ENCODE measurements around the gene CPLANE2.
A peak's percentile ranks its signal among the peaks of the same experiment; 100 is the strongest.
"Not testable (repeated sequence)": the region's sequence is repeated elsewhere in the genome, so short reads cannot be mapped to it uniquely, and the experiment has no call there.

Gene CPLANE2

DNA sequence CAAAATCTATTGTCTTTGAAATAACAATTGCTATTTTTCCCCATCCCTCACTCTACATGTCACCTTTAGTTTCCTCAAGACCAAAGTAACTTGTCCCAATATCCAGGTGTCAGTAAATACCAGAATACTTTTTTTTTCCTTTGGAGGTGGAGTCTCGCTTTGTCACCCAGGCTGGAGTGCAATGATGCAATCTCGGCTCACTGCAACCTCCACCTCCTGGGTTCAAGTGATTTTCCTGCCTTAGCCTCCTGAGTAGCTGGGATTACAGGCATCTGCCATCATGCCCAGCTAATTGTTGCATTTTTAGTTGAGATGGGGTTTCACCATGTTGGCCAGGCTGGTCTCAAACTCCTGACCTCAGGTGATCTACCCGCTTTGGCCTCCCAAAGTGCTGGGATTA, 20.6 kb upstream of the CPLANE2 start:
- peaks cover 18% of the 10 kb centered on the region for H3K79me1 ChIP-seq (replicated peaks; ENCODE audit: low read length, poor library complexity, severe bottlenecking)
- not testable (repeated sequence) for H2BK120ac ChIP-seq (ENCODE audit: low read depth, low read length); H3K14ac ChIP-seq (ENCODE audit: low read length in 2 of 2); H2AFZ ChIP-seq (ENCODE audit: low read depth, low read length); H4K91ac ChIP-seq (ENCODE audit: low read length); H3K27me3 ChIP-seq (ENCODE audit: control insufficient read depth in 1 of 2, insufficient read depth in 1 of 2, low read length in 2 of 2); H3K9ac ChIP-seq (ENCODE audit: low read length); H2BK12ac ChIP-seq (ENCODE audit: low read length in 2 of 2); H2BK15ac ChIP-seq (ENCODE audit: low read depth, poor library complexity, severe bottlenecking); DNase-seq; H3K27ac ChIP-seq (ENCODE audit: low read length, poor library complexity, severe bottlenecking); H4K8ac ChIP-seq (ENCODE audit: low read length); H3K18ac ChIP-seq (ENCODE audit: low read depth in 1 of 2, low read length in 2 of 2); H3K4me3 ChIP-seq (ENCODE audit: insufficient read depth in 1 of 2, low read depth in 1 of 2, low read length in 2 of 2); H3K9me3 ChIP-seq (ENCODE audit: control insufficient read depth, low read length); H2BK5ac ChIP-seq (ENCODE audit: low read depth, low read length, poor library complexity, severe bottlenecking); H2AK5ac ChIP-seq (ENCODE audit: low read length, severe bottlenecking); H3K23ac ChIP-seq (ENCODE audit: low read length in 2 of 2); H3K4ac ChIP-seq (ENCODE audit: low read depth in 1 of 2, low read length in 2 of 2); H3K4me2 ChIP-seq (ENCODE audit: low read length, poor library complexity, severe bottlenecking)
- peaks cover 13 to 41% of the 10 kb centered on the region in 2 experiments for H3K36me3 ChIP-seq (ENCODE audit: control insufficient read depth in 1 of 2, insufficient read depth in 2 of 2, low read depth in 1 of 2, low read length in 2 of 2)
- peaks cover 13% of the 10 kb centered on the region for H3K4me1 ChIP-seq (ENCODE audit: control insufficient read depth, insufficient read depth, low read depth, low read length)
- WGBS: 94% methylated on average over 3 of the region's 3 CpGs

DNA sequence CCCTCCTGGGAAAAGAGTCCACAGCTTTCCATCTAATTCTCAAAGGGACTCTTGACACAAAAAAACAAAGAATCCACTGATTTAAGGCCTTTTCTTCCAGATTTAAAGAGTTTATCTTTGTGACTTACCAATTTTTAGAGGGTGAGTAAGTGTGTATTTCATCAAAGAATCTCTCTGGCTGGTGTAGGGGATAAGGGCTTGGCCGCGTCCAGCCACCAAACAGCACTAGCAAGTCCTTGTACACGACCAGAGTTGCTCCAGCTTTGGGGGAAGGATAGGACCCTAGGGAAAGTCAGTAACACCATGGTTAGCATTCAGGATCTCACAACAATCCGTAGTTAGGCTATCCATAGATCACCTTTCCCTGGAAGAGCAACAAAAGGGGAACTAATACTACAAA, 19.5 kb upstream of the CPLANE2 start:
- peaks cover 14 to 52% of the 10 kb centered on the region in 2 experiments for H3K36me3 ChIP-seq (ENCODE audit: control insufficient read depth in 1 of 2, insufficient read depth in 2 of 2, low read depth in 1 of 2, low read length in 2 of 2)
- H2AK5ac ChIP-seq (ENCODE audit: low read length, severe bottlenecking): no peak overlapping the region
- no peak overlapping the region for H3K27ac ChIP-seq (ENCODE audit: low read length, poor library complexity, severe bottlenecking)
- H4K91ac ChIP-seq (ENCODE audit: low read length): no peak overlapping the region
- no peak overlapping the region for H3K9ac ChIP-seq (ENCODE audit: low read length)
- peaks cover 13% of the 10 kb centered on the region for H3K79me1 ChIP-seq (replicated peaks; ENCODE audit: low read length, poor library complexity, severe bottlenecking)
- H2BK120ac ChIP-seq (ENCODE audit: low read depth, low read length): no peak overlapping the region
- no peak overlapping the region for H3K4ac ChIP-seq (ENCODE audit: low read depth in 1 of 2, low read length in 2 of 2)
- H3K27me3 ChIP-seq (ENCODE audit: control insufficient read depth in 1 of 2, insufficient read depth in 1 of 2, low read length in 2 of 2): no peaks in the 10 kb centered on the region
- no peaks in the 10 kb centered on the region for H3K9me3 ChIP-seq (ENCODE audit: control insufficient read depth, low read length)
- peaks cover 11% of the 10 kb centered on the region for H3K4me1 ChIP-seq (ENCODE audit: control insufficient read depth, insufficient read depth, low read depth, low read length)
- no peak overlapping the region for H3K18ac ChIP-seq (ENCODE audit: low read depth in 1 of 2, low read length in 2 of 2)
- WGBS: 82% methylated on average over 3 of the region's 4 CpGs
- H2BK5ac ChIP-seq (ENCODE audit: low read depth, low read length, poor library complexity, severe bottlenecking): no peak overlapping the region
- no peak overlapping the region for H2BK15ac ChIP-seq (ENCODE audit: low read depth, poor library complexity, severe bottlenecking)
- H2AFZ ChIP-seq (ENCODE audit: low read depth, low read length): no peak overlapping the region
- DNase-seq: no peak
- no peak overlapping the region for H2BK12ac ChIP-seq (ENCODE audit: low read length in 2 of 2)
- no peak overlapping the region for H4K8ac ChIP-seq (ENCODE audit: low read length)
- no peak overlapping the region for H3K23ac ChIP-seq (ENCODE audit: low read length in 2 of 2)
- H3K4me3 ChIP-seq (ENCODE audit: insufficient read depth in 1 of 2, low read depth in 1 of 2, low read length in 2 of 2): no peak overlapping the region
- no peak overlapping the region for H3K4me2 ChIP-seq (ENCODE audit: low read length, poor library complexity, severe bottlenecking)
- H3K14ac ChIP-seq (ENCODE audit: low read length in 2 of 2): no peak overlapping the region

DNA sequence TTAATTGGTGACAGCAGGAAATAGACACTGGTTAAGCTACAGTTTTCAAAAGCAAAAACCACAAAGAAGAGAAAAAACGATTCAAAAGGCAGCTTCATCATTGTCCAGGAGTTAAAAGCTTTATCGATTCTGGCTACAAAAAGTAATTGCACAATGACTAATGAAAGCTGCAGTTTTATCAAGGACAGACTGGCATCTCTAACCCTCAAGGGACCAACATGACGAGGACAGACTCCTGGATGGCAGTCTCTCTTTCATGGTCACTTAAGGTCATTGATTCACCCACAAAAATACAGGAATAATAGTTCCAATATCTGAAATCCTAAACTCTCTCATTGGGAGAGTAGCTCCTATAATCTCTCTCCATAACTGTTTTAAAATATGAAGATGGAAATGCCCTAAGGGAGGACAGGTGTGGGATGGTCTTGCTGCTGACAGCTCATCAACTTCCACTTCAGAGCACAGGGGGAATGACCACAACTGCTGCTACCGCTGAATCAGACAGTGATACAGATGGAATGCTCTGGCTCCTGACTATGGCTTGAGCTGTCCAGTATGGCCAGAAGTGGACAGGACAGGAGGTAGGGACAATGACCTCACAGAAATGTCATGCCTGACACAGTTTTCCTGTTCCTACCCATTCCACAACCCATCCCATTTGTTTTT, 17.4 kb upstream of the CPLANE2 start:
- H2BK12ac ChIP-seq (ENCODE audit: low read length in 2 of 2): no peak overlapping the region

DNA sequence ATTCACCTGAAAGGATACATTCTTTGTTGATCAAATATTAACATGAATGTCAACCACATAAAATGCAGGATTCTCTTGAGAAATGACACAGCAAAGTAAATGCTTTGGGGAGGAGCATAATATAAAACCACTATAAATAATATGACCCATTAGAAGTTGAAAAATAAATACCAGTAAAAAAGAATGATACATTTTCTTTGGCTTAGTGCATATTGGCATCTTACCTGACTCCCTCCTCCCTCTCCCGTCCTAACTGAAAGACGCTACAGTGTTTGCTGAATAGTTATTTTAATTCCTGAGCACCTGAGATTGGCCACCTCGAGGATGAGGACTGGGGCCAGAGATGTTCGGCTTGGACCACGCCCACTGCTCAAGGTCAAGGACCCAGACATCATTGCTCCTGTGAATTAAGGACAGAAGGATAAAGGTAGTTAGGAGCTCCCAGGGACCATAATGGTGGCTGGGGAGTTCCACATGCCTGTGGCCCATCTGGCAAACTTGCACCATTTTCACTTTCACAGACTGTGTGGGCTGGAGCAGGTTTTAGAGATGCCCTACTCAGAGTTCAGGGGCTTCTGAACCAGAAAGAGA, 16.4 kb upstream of the CPLANE2 start:
- Histone ChIP-seq H3K18ac (ENCODE audit: low read depth in 1 of 2, low read length in 2 of 2) (no peak overlapping the region), H3K27me3 (ENCODE audit: control insufficient read depth in 1 of 2, insufficient read depth in 1 of 2, low read length in 2 of 2) (no peaks in the 10 kb centered on the region), H3K23ac (ENCODE audit: low read length in 2 of 2) (no peak overlapping the region), H2AFZ (ENCODE audit: low read depth, low read length) (no peak overlapping the region), H4K8ac (ENCODE audit: low read length) (no peak overlapping the region), H3K79me1 (replicated peaks; ENCODE audit: low read length, poor library complexity, severe bottlenecking) (peaks cover 16% of the 10 kb centered on the region), H3K14ac (ENCODE audit: low read length in 2 of 2) (no peak overlapping the region), H3K4me3 (ENCODE audit: insufficient read depth in 1 of 2, low read depth in 1 of 2, low read length in 2 of 2) (no peak overlapping the region), H3K4me1 (ENCODE audit: control insufficient read depth, insufficient read depth, low read depth, low read length) (peaks cover 14% of the 10 kb centered on the region), H3K4ac (ENCODE audit: low read depth in 1 of 2, low read length in 2 of 2) (no peak overlapping the region), H3K9ac (ENCODE audit: low read length) (no peak overlapping the region), H2BK15ac (ENCODE audit: low read depth, poor library complexity, severe bottlenecking) (no peak overlapping the region), H2AK5ac (ENCODE audit: low read length, severe bottlenecking) (no peak overlapping the region), H3K36me3 (ENCODE audit: control insufficient read depth in 1 of 2, insufficient read depth in 2 of 2, low read depth in 1 of 2, low read length in 2 of 2) (peaks cover 23 to 63% of the 10 kb centered on the region in 2 experiments), H2BK12ac (ENCODE audit: low read length in 2 of 2) (peak overlapping the region in 1 of 2 experiments; percentile 38), H3K4me2 (ENCODE audit: low read length, poor library complexity, severe bottlenecking) (no peak overlapping the region), H3K27ac (ENCODE audit: low read length, poor library complexity, severe bottlenecking) (no peak overlapping the region), H3K9me3 (ENCODE audit: control insufficient read depth, low read length) (no peaks in the 10 kb centered on the region), H2BK120ac (ENCODE audit: low read depth, low read length) (no peak overlapping the region), H2BK5ac (ENCODE audit: low read depth, low read length, poor library complexity, severe bottlenecking) (no peak overlapping the region), H4K91ac (ENCODE audit: low read length) (no peak overlapping the region)
- DNase-seq: no peak
- 96% methylated on average over 5 of the region's 5 CpGs for WGBS

More for the DNA sequence above, 17.4 kb upstream of the CPLANE2 start:
- no peak overlapping the region for H2AK5ac ChIP-seq (ENCODE audit: low read length, severe bottlenecking)
- H4K91ac ChIP-seq (ENCODE audit: low read length): no peak overlapping the region
- no peak overlapping the region for H2BK5ac ChIP-seq (ENCODE audit: low read depth, low read length, poor library complexity, severe bottlenecking)
- H3K4me1 ChIP-seq (ENCODE audit: control insufficient read depth, insufficient read depth, low read depth, low read length): peaks cover 14% of the 10 kb centered on the region
- no peak overlapping the region for H3K4ac ChIP-seq (ENCODE audit: low read depth in 1 of 2, low read length in 2 of 2)
- H2BK15ac ChIP-seq (ENCODE audit: low read depth, poor library complexity, severe bottlenecking): no peak overlapping the region
- H3K4me2 ChIP-seq (ENCODE audit: low read length, poor library complexity, severe bottlenecking): no peak overlapping the region
- no peak overlapping the region for H4K8ac ChIP-seq (ENCODE audit: low read length)
- no peak overlapping the region for H2BK120ac ChIP-seq (ENCODE audit: low read depth, low read length)
- H3K4me3 ChIP-seq (ENCODE audit: insufficient read depth in 1 of 2, low read depth in 1 of 2, low read length in 2 of 2): no peak overlapping the region
- peaks cover 20% of the 10 kb centered on the region for H3K79me1 ChIP-seq (replicated peaks; ENCODE audit: low read length, poor library complexity, severe bottlenecking)
- no peak overlapping the region for H2AFZ ChIP-seq (ENCODE audit: low read depth, low read length)
- H3K9me3 ChIP-seq (ENCODE audit: control insufficient read depth, low read length): no peaks in the 10 kb centered on the region
- no peak overlapping the region for H3K14ac ChIP-seq (ENCODE audit: low read length in 2 of 2)
- H3K27ac ChIP-seq (ENCODE audit: low read length, poor library complexity, severe bottlenecking): no peak overlapping the region
- no peaks in the 10 kb centered on the region for H3K27me3 ChIP-seq (ENCODE audit: control insufficient read depth in 1 of 2, insufficient read depth in 1 of 2, low read length in 2 of 2)
- H3K36me3 ChIP-seq (ENCODE audit: control insufficient read depth in 1 of 2, insufficient read depth in 2 of 2, low read depth in 1 of 2, low read length in 2 of 2): peaks cover 23 to 63% of the 10 kb centered on the region in 2 experiments
- WGBS: 87% methylated on average over 4 of the region's 4 CpGs
- H3K9ac ChIP-seq (ENCODE audit: low read length): no peak overlapping the region
- no peak overlapping the region for H3K18ac ChIP-seq (ENCODE audit: low read depth in 1 of 2, low read length in 2 of 2)
- no peak for DNase-seq
- H3K23ac ChIP-seq (ENCODE audit: low read length in 2 of 2): no peak overlapping the region

Data from mesenchymal stem cell (in vitro differentiated cells and primary cell).